Measurements from ENCODE around the gene CAMLG. TPM values are rescaled to one million over a fixed set of nuclear protein-coding genes. Genes with fewer than 3 reads are reported as not detected.
"Not testable (repeated sequence)": the region's sequence is repeated elsewhere in the genome, so short reads cannot be mapped to it uniquely, and the experiment has no call there.

Gene CAMLG
- total and polyA plus RNA-seq, 7 donors: 27.0 to 81.3 (median 60.5) TPM

- WGBS, 2 donors: 14 to 20% methylated on average over 9 of the region's 9 CpGs
- no peaks in the 10 kb centered on the region for H3K27me3 ChIP-seq
- DNase-seq: no peak
- H3K4me1 ChIP-seq: peaks cover 0 to 26% (median 23%) of the 10 kb centered on the region in 4 donors
- TF ChIP-seq, protein P1, sequence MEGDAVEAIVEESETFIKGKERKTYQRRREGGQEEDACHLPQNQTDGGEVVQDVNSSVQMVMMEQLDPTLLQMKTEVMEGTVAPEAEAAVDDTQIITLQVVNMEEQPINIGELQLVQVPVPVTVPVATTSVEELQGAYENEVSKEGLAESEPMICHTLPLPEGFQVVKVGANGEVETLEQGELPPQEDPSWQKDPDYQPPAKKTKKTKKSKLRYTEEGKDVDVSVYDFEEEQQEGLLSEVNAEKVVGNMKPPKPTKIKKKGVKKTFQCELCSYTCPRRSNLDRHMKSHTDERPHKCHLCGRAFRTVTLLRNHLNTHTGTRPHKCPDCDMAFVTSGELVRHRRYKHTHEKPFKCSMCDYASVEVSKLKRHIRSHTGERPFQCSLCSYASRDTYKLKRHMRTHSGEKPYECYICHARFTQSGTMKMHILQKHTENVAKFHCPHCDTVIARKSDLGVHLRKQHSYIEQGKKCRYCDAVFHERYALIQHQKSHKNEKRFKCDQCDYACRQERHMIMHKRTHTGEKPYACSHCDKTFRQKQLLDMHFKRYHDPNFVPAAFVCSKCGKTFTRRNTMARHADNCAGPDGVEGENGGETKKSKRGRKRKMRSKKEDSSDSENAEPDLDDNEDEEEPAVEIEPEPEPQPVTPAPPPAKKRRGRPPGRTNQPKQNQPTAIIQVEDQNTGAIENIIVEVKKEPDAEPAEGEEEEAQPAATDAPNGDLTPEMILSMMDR (IDR thresholded peaks at IDR 0.05): no peak
- TF ChIP-seq POLR2A (IDR thresholded peaks at IDR 0.05): no peak
- TF ChIP-seq EP300 (IDR thresholded peaks at IDR 0.05): no peak
- no peak for TF ChIP-seq POLR2AphosphoS5 (IDR thresholded peaks at IDR 0.05)
- no peaks in the 10 kb centered on the region for H3K36me3 ChIP-seq
- H3K27ac ChIP-seq: peak overlapping the region; percentile 76 to 81 (median 80)
- peak overlapping the region; percentile 58 to 89 (median 72) for H3K4me3 ChIP-seq
- intact Hi-C loops (cut with DNase I): loop anchor here (1.0 kb wide), 1 partner anchor 21 kb away; no protein-coding TSS in a partner anchor
- H3K9me3 ChIP-seq: no peaks in the 10 kb centered on the region
Observed at GRCh38 chr5:134758176-134758503, 19.8 kb downstream of the CAMLG start.

- peaks cover 0 to 26% (median 23%) of the 10 kb centered on the region in 4 donors for H3K4me1 ChIP-seq
- peak within 1 kb of the TSS; percentile 76 to 81 (median 80) for H3K27ac ChIP-seq
Observed at GRCh38 chr5:134758504-134759341, 20.4 kb downstream of the CAMLG start, which contains the start of gene DDX46. TSS of gene DDX46 (plus strand) at chr5:134758779. CDS start at chr5:134758939, 160 bp downstream.

GRCh38 chr5:134767528-134768291 is 29.4 kb downstream of the CAMLG start:
- H3K4me1 ChIP-seq; DNase-seq; H3K9me3 ChIP-seq; H3K4me3 ChIP-seq; H3K27ac ChIP-seq; intact Hi-C loops (cut with DNase I); H3K27me3 ChIP-seq: not testable (repeated sequence)
- H3K36me3 ChIP-seq: peaks cover 17 to 88% (median 49%) of the 10 kb centered on the region in 4 donors
- WGBS, 2 donors: 95 to 96% methylated on average over 21 of the region's 21 CpGs

More at GRCh38 chr5:134758504-134759341, 20.4 kb downstream of the CAMLG start, which contains the start of gene DDX46:
- 0% methylated on average over 73 of the region's 73 CpGs for WGBS, 2 donors
- TF ChIP-seq POLR2A (IDR thresholded peaks at IDR 0.05): peak; percentile 54 to 62
- TF ChIP-seq EP300 (IDR thresholded peaks at IDR 0.05): no peak
- TF ChIP-seq, protein P1 (IDR thresholded peaks at IDR 0.05): peak; percentile 10 to 66 (median 41)
- peak; percentile 46 to 92 (median 84) for TF ChIP-seq POLR2AphosphoS5 (IDR thresholded peaks at IDR 0.05)
- peaks cover 0 to under 1% (median 0%) of the 10 kb centered on the region in 4 donors for H3K36me3 ChIP-seq
- H3K27me3 ChIP-seq: no peaks in the 10 kb centered on the region
- intact Hi-C loops (cut with DNase I): loop anchor here (1.0 kb wide), 1 partner anchor 21 kb away; no protein-coding TSS in a partner anchor
- peak within 1 kb of the TSS; percentile 58 to 89 (median 72) for H3K4me3 ChIP-seq
- no peaks in the 10 kb centered on the region for H3K9me3 ChIP-seq
- DNase-seq: peak; percentile 96

DNA sequence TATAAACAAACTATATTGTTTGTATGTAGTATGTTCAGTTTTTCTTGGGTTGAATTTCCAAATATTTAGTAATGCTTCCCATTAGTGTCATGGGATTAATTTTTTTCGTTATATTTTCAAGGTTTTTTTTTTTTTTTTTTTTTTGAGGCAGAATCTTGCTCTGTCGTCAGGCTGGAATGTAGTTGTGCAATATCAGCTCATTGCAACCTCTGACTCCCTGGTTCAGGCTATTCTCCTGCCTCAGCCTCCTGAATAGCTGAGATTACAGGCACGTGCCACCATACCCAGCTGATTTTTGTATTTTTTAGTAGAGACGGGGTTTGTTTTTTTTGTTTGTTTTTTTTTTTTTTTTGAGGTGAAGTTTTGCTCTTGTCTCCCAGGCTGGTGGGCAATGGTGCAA is 30.9 kb downstream of the CAMLG start:
- 85 to 92% methylated on average over 4 of the region's 4 CpGs for WGBS, 2 donors
- H3K36me3 ChIP-seq: peaks cover 16 to 98% (median 57%) of the 10 kb centered on the region in 4 donors
- intact Hi-C loops (cut with DNase I): no loop called here

More for the DNA sequence above, 30.9 kb downstream of the CAMLG start:
- DNase-seq: no peak
- Histone ChIP-seq H3K4me3 (no peak overlapping the region), H3K9me3 (no peaks in the 10 kb centered on the region), H3K27ac (no peak overlapping the region), H3K27me3 (no peaks in the 10 kb centered on the region), H3K4me1 (no peaks in the 10 kb centered on the region)
- TF ChIP-seq POLR2A (IDR thresholded peaks at IDR 0.05) (no peak), POLR2AphosphoS5 (IDR thresholded peaks at IDR 0.05) (no peak), EP300 (IDR thresholded peaks at IDR 0.05) (no peak)
- TF ChIP-seq, protein P1 (IDR thresholded peaks at IDR 0.05): no peak
